GM12875 (cell line): ENCODE data around the gene FMR1.

Source experiments
- H3K4me3 ChIP-seq: one replicate; pipeline ENCODE4 v1.5.1; 2011; ENCODE audit warnings: low read depth, low read length, control low read depth
- CTCF ChIP-seq: IDR thresholded peaks from 2 replicates; pipeline ENCODE4 v1.5.1; 2011; ENCODE audit warnings: low read depth, mild to moderate bottlenecking, control low read depth, inconsistent platforms, low read length, moderate library complexity, borderline replicate concordance; ENCODE audit not compliant: insufficient read depth

The FMR1 gene

DNA sequence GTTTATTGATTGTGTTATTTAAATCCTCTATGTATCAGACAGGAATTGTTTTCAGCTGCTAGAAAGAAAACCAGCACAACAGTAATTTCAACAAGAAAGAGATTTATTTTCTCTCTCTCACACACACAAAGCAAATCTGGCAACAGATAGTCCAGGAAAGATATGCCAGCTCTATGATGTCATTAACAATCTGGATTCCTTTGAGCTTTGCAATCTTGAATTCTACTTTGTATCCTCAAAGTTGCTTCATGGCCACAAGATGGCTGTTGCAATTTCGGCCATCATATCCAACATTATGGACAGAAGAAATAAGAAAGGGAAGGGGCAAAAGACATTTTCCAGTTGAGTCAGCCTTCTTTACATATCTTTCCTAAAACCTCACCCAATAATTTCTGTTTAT lies 19.8 kb upstream of the FMR1 start:
- no peak overlapping the region for H3K4me3 ChIP-seq
- no peak for TF ChIP-seq CTCF

DNA sequence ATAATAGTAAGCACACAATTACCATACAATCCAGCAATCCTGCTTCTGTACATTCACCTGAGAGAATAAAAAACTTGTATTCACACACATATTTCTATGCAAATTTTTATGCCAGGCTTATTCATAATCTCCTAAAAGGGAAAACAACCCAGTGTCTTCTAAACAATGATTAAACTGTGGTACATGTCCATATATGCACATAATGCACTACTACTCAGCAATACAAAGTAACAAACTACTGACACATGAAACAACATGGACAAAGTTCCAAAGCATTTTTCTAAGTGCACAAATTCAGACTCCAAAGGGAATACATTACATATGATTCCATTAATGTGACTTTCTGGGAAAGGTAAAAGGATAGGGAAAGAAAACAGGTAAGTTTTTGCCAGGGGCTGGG lies 18.0 kb upstream of the FMR1 start:
- no peak for TF ChIP-seq CTCF
- H3K4me3 ChIP-seq, result no peak overlapping the region

DNA sequence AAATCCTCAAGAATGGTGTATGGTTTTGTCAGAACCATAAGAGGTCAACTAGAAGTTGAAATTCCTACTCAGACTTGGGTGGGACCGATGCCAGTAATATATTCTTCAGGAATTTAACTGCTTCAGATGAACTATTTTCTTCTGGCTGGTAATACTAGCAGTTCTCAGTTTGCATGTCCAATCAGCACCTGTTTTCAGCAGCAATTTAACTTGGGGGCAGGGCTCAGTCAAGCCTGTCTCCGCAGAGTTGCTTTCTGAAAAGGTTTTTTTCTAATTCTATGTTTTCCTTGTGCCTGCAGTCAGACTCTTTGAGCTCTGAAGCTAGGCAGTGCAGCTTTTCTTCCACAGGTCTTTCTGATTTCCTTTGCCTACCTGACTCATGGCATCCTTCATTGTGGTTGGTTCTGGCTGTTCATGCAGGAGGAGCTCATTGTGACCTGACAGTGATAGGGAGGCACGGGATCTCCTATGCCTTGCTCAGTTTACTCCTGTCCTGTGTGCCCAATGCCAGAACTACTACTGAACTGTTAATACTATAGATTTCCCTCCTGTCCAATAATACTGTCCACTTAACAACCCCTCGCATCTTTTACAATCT lies 17.3 kb upstream of the FMR1 start:
- no peak for TF ChIP-seq CTCF
- no peak overlapping the region for H3K4me3 ChIP-seq

GRCh38 chrX:147897117-147897516 lies 14.6 kb upstream of the FMR1 start:
- no peak overlapping the region for H3K4me3 ChIP-seq
- no peak for TF ChIP-seq CTCF

DNA sequence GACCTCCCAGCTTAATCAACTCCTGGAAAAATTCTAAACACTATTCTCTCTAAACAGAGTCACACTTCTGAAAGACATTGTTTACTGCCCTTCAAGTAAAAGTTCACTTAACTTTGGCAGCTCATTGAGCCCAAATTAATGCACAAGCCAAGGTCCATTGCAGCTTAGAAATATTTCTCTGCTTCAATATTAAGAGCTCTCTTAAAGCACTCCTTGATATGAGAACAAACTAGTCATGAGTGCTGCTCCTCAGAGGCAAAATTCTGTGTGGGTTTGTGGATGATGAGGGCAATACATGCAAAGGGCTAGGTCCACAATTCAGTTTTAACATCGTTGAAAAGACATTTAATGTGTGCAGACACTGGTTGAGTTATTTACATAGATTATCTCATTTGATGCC lies 12.8 kb upstream of the FMR1 start:
- no peak for TF ChIP-seq CTCF
- H3K4me3 ChIP-seq, result no peak overlapping the region

DNA sequence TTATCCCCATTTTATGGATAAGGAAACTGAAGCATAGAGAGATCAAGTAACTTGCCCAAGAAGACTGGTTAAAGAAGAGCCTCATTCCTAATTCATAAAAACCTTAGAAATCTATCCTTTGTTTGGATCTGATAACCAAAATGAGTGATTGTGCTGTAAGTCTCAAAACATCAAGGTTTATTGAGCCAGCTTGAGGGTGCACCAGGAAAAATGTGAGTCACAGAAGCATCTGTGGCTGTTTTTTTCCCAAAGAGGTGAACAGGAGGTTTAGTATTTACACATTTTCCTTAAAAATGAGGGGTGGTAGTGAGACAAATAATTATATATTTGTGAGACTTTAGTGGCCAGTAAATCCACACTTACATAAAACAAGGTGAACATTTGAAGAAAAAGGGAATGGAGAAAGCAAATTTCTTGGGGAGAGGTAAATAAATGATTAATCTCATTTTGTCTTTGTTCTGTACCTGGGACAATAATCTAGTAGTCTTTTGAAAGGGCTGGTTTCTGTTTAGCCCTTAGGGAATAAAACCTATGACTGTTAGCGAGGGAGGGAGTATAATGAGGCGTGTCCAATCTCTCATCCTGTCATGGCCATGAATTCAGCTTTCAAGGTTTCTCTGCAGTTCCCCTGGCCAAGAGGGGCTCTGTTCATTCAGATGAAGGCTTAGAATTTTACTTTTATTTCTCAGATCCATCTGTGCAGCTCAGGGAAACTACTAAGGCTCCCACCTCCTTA lies 12.2 kb upstream of the FMR1 start:
- TF ChIP-seq CTCF, result no peak
- H3K4me3 ChIP-seq, result no peak overlapping the region

GRCh38 chrX:147900349-147900748 lies 11.4 kb upstream of the FMR1 start:
- H3K4me3 ChIP-seq, result no peak overlapping the region
- TF ChIP-seq CTCF, result no peak
